ENCODE measurements around the gene MAMDC4. TPM values are rescaled to one million over a fixed set of nuclear protein-coding genes. Genes with fewer than 3 reads are reported as not detected.

Gene MAMDC4
- total and polyA plus RNA-seq, 8 donors = 1.1 to 317 (median 4.5) TPM

GRCh38 chr9:136849960-136850865 lies 1.9 kb upstream of the MAMDC4 start:
- Histone ChIP-seq H3K4me1 (peaks cover 34 to 78% (median 70%) of the 10 kb centered on the region in 4 donors), H3K36me3 (peaks cover 8 to 12% (median 10%) of the 10 kb centered on the region in 4 donors), H3K27me3 (peaks cover 8 to 34% (median 23%) of the 10 kb centered on the region in 3 donors), H3K4me3 (peak overlapping the region; percentile 55 to 85 (median 61)), H3K27ac (peak overlapping the region; percentile 76 to 93 (median 91)), H3K9me3 (no peaks in the 10 kb centered on the region)
- intact Hi-C loops (cut with DNase I; ENCODE audit: low total_unique reads) = loop anchor here (10.0 kb wide), 1 partner anchor 95 kb away; the partner anchor contains the start of genes C8G and FBXW5
- TF ChIP-seq POLR2AphosphoS5 (IDR thresholded peaks at IDR 0.05) (no peak), POLR2A (IDR thresholded peaks at IDR 0.05) (no peak), CTCF (IDR thresholded peaks at IDR 0.05) (no peak), EP300 (IDR thresholded peaks at IDR 0.05) (no peak)
- WGBS, 5 donors = 32 to 58% (median 45%) methylated on average over 27 to 43 of the region's 43 CpGs
- DNase-seq = no peak

DNA sequence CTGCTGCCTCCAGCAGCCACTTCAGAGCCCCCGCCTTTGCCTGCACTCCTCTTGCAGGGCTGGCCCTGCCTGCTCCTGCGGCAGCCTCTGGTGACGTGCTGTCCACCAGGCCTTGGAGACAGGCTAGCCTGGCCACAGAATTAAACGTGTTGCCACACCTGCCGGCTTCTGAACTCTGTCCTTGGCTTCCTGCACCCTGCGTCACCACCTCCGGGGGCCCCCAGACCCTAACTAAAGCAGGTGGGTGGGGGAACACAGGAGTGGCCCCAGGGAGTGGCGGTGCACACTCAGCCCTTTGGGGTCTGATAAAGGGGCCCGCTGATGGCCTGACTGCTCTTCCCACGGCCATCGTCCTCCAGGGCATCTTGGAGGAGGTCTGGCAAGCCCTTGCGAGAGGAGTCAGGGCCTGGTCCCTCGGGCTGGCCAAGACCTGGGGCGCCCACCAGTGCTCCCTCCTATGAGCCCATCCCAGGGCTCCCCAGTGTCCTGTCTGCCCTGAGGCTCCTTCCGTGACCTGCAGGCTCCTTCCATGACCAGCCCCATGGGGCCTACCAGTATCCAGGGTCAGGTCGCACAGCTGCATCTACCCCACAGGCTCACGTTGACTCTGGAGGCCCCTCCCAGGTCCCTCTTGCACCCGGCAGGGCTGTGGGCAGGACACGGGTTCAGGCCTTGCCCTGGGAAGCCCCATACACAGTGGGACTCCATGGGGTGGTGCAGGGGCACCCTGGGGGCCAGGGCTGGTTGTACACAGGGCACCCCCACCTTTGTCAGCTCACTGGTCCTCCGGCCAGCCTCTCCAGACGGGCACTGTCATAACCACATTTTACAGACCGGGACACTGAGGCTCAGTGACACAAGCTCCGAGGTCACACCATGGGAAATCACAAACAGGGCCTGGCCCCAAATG lies 1.0 kb upstream of the MAMDC4 start:
- intact Hi-C loops (cut with DNase I; ENCODE audit: low total_unique reads) = loop anchor here (10.0 kb wide), 1 partner anchor 94 kb away; the partner anchor contains the start of genes C8G and FBXW5
- TF ChIP-seq EP300 (IDR thresholded peaks at IDR 0.05) (no peak), POLR2AphosphoS5 (IDR thresholded peaks at IDR 0.05) (no peak), CTCF (IDR thresholded peaks at IDR 0.05) (no peak), POLR2A (IDR thresholded peaks at IDR 0.05) (no peak)
- Histone ChIP-seq H3K4me3 (peak overlapping the region in 2 of 4 donors; percentile 55 to 85), H3K27me3 (peaks cover 0 to 25% (median 13%) of the 10 kb centered on the region in 3 donors), H3K9me3 (no peaks in the 10 kb centered on the region), H3K4me1 (peaks cover 31 to 76% (median 68%) of the 10 kb centered on the region in 4 donors), H3K36me3 (peaks cover 8 to 12% (median 10%) of the 10 kb centered on the region in 4 donors), H3K27ac (no peak overlapping the region)
- DNase-seq = peak in 1 of 2 donors; percentile 19
- 78 to 89% (median 80%) methylated on average over 13 to 23 of the region's 23 CpGs for WGBS, 5 donors

GRCh38 chr9:136852664-136853595 lies 784 bp downstream of the MAMDC4 start:
- TF ChIP-seq POLR2AphosphoS5 (IDR thresholded peaks at IDR 0.05) = no peak
- no peak for TF ChIP-seq POLR2A (IDR thresholded peaks at IDR 0.05)
- Histone ChIP-seq H3K9me3 (no peaks in the 10 kb centered on the region), H3K36me3 (peaks cover 8 to 12% (median 10%) of the 10 kb centered on the region in 4 donors), H3K27me3 (peaks cover 0 to 7% (median 0%) of the 10 kb centered on the region in 3 donors), H3K4me1 (peaks cover 23 to 77% (median 68%) of the 10 kb centered on the region in 4 donors), H3K4me3 (no peak overlapping the region), H3K27ac (no peak overlapping the region)
- 64 to 85% (median 84%) methylated on average over 8 to 29 of the region's 29 CpGs for WGBS, 5 donors
- DNase-seq = peak in 1 of 2 donors; percentile 16
- intact Hi-C loops (cut with DNase I; ENCODE audit: low total_unique reads) = loop anchor here (10.0 kb wide), 1 partner anchor 92 kb away; the partner anchor contains the start of genes C8G and FBXW5

DNA sequence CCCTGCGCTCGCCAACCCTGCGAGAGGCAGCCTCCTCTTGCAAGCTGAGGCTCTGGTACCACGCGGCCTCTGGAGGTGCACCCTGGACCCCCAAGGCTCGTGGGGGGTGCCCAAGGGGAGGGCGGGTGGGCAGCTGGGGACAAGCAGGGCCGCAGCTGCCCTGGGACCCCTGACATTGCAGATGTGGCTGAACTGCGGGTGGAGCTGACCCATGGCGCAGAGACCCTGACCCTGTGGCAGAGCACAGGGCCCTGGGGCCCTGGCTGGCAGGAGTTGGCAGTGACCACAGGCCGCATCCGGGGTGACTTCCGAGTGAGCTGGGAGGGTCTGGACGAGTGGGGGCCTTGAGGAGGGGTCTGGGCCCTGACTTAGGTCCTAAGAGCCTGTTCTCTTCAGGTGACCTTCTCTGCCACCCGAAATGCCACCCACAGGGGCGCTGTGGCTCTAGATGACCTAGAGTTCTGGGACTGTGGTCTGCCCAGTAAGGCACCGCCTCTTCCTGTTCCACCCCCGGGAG lies 1.5 kb downstream of the MAMDC4 start:
- Histone ChIP-seq H3K9me3 (no peaks in the 10 kb centered on the region), H3K27me3 (no peaks in the 10 kb centered on the region), H3K27ac (no peak overlapping the region), H3K4me3 (no peak overlapping the region), H3K4me1 (peaks cover 27 to 77% (median 68%) of the 10 kb centered on the region in 4 donors), H3K36me3 (peaks cover 8 to 12% (median 10%) of the 10 kb centered on the region in 4 donors)
- 82 to 90% (median 86%) methylated on average over 8 to 18 of the region's 18 CpGs for WGBS, 5 donors
- DNase-seq = peak in 1 of 2 donors; percentile 16
- no peak for TF ChIP-seq EP300 (IDR thresholded peaks at IDR 0.05)
- intact Hi-C loops (cut with DNase I; ENCODE audit: low total_unique reads) = loop anchor here (10.0 kb wide), 1 partner anchor 91 kb away; the partner anchor contains the start of genes C8G and FBXW5
